ENCODE results near the gene TTF1. TPM values are rescaled to one million over a fixed set of nuclear protein-coding genes. Genes with fewer than 3 reads are reported as not detected.

The TTF1 gene
- total and polyA plus RNA-seq, 9 of the 15 experiments (the other 6 are each of a cell fraction or from before 2014, with no cell fraction given): 9.0 to 18.5 (median 15.8) TPM

DNA sequence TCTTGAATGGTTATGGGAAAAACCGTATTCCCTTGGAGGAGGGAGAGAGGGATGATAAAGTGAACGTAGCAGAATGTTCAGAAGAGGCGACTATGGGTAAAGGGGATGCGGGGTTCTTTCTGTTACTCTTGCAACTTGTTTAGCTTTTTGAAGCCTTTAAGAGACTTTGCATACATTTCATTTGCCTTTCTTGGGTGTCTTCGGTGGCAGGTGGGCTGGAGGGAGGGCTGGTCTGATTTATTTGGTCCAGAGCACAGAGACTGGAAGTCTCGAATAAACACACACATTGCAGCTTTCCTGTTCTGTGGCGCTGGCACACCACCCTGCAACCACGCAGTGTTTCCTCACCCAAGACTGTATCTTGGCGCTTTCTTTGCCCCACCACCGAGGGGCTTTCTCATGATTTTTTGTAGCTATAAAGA, 23.2 kb downstream of the TTF1 start:
- no peak overlapping the region for H2AFZ ChIP-seq (ENCODE audit: low read depth, low read length)
- DNase-seq (ENCODE audit: extremely low read depth in 1 of 4, low spot score in 3 of 4): no peak
- in situ Hi-C loops (cut with MboI) (no loop called here), intact Hi-C loops (cut with micrococcal nuclease) (no loop called here)
- ATAC-seq: no peak
- ChIA-PET POLR2A (interaction anchor here (1.2 kb wide), 1 partner anchor 11 kb away, joined by 3 read pairs; no protein-coding TSS in a partner anchor), CTCF (ENCODE audit: low intra/inter-chr PET ratio) (no interaction called here)
- no peak overlapping the region for H3K9ac ChIP-seq (ENCODE audit: insufficient read depth in 1 of 2, low read depth in 2 of 2, low read length in 2 of 2)
- H3K4me2 ChIP-seq (ENCODE audit: insufficient read depth, low read length): no peak overlapping the region
- BruUV-seq (replicated peaks): no TSS peak
- no peak overlapping the region for H3K4me3 ChIP-seq
- H3K9me1 ChIP-seq (ENCODE audit: control insufficient read depth, insufficient read depth, low read length): peaks cover 5% of the 10 kb centered on the region
- no peak overlapping the region for H3K27ac ChIP-seq (ENCODE audit: extremely low read depth, low read depth, low read length)
- H3K9me3 ChIP-seq (replicated peaks; ENCODE audit: control insufficient read depth, insufficient read depth, low read depth, low read length): no peaks in the 10 kb centered on the region
- no peaks in the 10 kb centered on the region for H3K79me2 ChIP-seq (ENCODE audit: control insufficient read depth, insufficient read depth, low read length)
- 98% methylated on average over 9 of the region's 10 CpGs for WGBS (ENCODE audit: insufficient coverage, low coverage, missing lambda C conversion rate)
- TF ChIP-seq NR2C1 (IDR thresholded peaks at IDR 0.05) (no peak), NR2C1 (tag; IDR thresholded peaks at IDR 0.05) (no peak), BRD4 (IDR thresholded peaks at IDR 0.05) (no peak), SMARCA5 (IDR thresholded peaks at IDR 0.05) (no peak), PHF20 (IDR thresholded peaks at IDR 0.05; ENCODE audit: partially characterized antibody) (no peak), GATAD2B (IDR thresholded peaks at IDR 0.05; ENCODE audit: borderline replicate concordance) (no peak), CBFB (CRISPR knock-in tag; IDR thresholded peaks at IDR 0.05) (no peak), LARP7 (IDR thresholded peaks at IDR 0.05) (no peak), ILF3 (IDR thresholded peaks at IDR 0.05; ENCODE audit: borderline replicate concordance) (no peak)
- no peak for FAIRE-seq
- no peaks in the 10 kb centered on the region for H4K20me1 ChIP-seq (replicated peaks; ENCODE audit: control insufficient read depth, insufficient read depth, low read length)
- no peaks in the 10 kb centered on the region for H3K27me3 ChIP-seq (ENCODE audit: control insufficient read depth in 2 of 2, insufficient read depth in 2 of 2, low read length in 2 of 2)
- H3K4me1 ChIP-seq (replicated peaks in 1 of 2; ENCODE audit: control insufficient read depth in 2 of 2, insufficient read depth in 2 of 2, low read length in 2 of 2): no peaks in the 10 kb centered on the region
- H3K36me3 ChIP-seq (ENCODE audit: control insufficient read depth, insufficient read depth, low read length): peaks cover 73% of the 10 kb centered on the region

Measured in K562 (cell line).